HEK293T (cell line): Measurements from ENCODE around the gene AMELX.

Source experiments
- ARNT ChIP-seq: fragments of 450-650 bp; IDR thresholded peaks from 2 replicates; pipeline ENCODE4 v1.6.1; 2017; ENCODE audit warnings: mild to moderate bottlenecking
- BHLHE40 ChIP-seq: fragments of 450-650 bp; IDR thresholded peaks from 2 replicates; pipeline ENCODE4 v1.6.1; 2016; ENCODE audit warnings: mild to moderate bottlenecking, moderate library complexity, borderline replicate concordance
- FOXK2 ChIP-seq: fragments of 450-650 bp; IDR thresholded peaks from 2 replicates; pipeline ENCODE4 v1.6.1; 2016; ENCODE audit warnings: mild to moderate bottlenecking
- FOXM1 ChIP-seq: fragments of 450-650 bp; IDR thresholded peaks from 2 replicates; pipeline ENCODE4 v1.6.1; 2017; ENCODE audit warnings: mild to moderate bottlenecking, borderline replicate concordance
- PKNOX1 ChIP-seq: fragments of 450-650 bp; IDR thresholded peaks from 2 replicates; pipeline ENCODE4 v1.6.1; 2016
- SP1 ChIP-seq: fragments of 450-650 bp; IDR thresholded peaks from 2 replicates; pipeline ENCODE4 v1.6.1; 2017
- SUZ12 ChIP-seq: fragments of 450-650 bp; IDR thresholded peaks from 2 replicates; pipeline ENCODE4 v1.6.1; 2016; ENCODE audit warnings: mild to moderate bottlenecking
- TARDBP ChIP-seq: fragments of 450-650 bp; IDR thresholded peaks from 2 replicates; pipeline ENCODE4 v1.6.1; 2016
- ZNF384 ChIP-seq: fragments of 450-650 bp; IDR thresholded peaks from 2 replicates; pipeline ENCODE4 v1.6.1; 2016

DNA sequence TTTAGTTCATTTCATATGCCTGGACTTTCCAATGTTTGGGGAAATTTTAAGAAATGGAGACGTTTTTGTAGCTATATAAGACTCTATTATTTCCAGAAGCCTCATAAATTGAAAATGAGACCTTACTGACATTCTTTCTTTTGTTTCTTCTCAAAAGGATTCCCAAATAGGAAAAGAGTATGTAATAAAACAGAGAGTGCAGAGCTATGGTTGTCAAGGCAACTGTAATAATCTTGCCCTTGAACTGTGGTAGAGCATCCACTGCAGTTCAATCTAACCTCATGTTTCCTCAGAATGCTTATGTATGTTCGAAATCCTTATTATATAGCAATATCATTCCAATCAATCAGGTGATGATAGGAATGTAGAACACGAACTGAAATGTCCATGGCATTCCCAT is 54.1 kb downstream of the AMELX start:
- TF ChIP-seq FOXM1 (no peak), TARDBP (no peak), FOXK2 (no peak), SUZ12 (no peak), ZNF384 (no peak), SP1 (no peak), ARNT (no peak), BHLHE40 (no peak), PKNOX1 (no peak)
